Measurements from ENCODE around the gene CACNA2D2.

CACNA2D2 gene

DNA sequence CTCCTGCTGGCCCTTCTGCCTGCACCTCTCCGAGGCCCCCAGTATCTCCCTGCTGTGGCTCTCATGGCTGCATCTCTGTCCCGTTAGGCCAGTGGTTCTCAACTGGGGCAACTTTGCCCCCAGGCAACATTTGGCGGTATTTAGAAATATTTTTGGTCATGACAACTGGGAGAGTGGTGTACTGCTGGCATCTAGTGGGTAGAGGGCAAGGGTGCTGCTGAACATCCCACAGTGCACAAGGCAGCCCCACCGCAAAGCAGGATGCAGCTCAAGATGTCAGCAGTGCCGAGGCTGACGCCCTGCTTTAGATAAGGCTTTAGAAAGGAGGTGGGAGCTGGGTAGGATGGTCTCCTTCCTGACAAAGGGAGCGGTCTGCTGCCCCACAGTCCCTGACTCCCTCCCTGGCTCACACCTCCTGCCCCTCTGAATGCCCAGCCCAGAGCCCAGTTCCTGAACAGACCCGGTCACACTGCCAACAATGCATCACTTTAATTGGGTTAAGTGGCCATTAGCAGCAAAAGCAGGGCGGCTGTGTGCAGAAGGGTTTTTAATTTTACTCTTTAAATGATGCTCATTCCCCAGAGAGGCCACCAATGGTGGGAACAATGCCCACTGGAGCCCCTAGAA lies 75.3 kb downstream of the CACNA2D2 start:
- no peak for DNase-seq (ENCODE audit: low read depth, low spot score)

DNA sequence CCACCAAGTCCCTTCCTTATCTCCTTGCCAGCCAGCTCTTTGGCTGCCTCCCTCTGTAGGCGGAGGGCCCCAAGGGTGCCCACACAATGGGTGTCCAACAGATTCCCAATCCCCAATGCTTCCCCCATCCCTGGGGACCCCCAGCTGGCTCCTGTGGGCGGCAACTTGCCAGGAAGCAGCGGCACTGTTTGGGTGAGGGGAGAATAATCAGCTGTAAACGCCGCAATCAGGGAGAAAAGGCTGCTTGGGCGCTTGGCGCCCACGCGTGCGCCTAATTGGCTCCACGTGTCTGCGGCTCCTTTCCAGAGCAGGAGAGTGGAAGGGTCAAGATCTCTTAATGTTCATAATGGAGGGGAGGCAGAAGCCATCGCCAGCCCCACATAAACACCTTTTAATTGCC lies 76.2 kb downstream of the CACNA2D2 start:
- no peak for DNase-seq (ENCODE audit: low read depth, low spot score)

DNA sequence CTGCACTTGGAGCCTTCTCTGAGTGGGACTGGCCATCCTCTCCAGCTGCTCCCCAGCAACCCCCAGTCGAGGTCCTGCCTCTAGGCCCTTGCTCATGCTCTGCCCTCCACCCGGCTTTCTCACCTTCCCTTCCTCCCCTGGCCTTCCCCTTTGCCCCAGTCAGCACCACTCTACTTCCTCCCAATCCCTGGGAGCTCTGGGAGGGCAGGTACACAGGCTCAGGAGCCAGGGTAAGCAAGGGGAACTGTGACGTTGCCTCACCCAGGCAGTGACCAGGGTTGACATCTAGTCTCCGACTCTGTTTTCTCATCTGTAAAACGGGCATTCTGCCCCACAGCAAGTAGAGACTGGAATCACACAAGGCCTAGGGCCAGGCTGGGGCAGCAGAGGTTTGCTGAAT lies 77.5 kb downstream of the CACNA2D2 start:
- no peak for DNase-seq (ENCODE audit: low read depth, low spot score)

DNA sequence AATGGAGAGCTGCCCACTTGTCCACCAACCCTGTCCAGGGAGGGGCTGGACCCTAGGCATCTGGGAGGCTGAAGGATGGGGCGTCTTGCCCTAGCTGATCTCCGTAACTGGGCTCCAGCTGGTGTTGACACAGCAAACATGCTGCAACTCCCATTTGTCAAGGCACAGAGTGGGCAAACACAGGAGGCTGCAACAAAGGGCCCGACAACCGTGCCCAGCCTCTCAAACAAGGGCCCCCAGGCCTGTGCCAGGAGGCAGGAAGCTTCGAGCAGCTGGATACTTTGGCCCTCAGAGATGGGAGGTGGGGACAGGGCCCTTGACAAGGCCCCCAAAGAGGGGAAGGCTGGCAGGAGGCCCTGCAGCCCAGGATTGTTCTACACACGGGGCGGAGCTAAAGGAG lies 79.9 kb downstream of the CACNA2D2 start:
- no peak for DNase-seq (ENCODE audit: low read depth, low spot score)

DNA sequence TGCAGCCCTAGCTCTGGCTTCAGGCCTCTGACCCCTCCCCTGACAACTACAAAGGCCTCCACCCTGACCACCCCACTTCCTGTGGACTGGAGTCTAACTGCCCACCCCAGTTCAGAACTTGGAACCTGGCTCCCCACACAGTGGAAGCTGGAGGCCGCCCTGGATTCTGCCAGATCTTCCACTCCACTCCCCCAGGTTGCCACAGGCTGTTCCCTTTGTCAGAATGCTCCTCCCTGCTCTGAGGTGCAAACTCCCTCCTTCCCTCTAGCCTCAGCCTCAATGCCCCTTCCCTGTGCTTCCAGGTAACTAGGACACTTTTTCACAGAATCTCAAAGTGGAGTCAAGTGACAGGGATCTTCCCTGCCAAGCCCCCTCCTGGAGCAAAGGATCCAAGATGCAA lies 81.3 kb downstream of the CACNA2D2 start:
- DNase-seq (ENCODE audit: low read depth, low spot score): no peak

DNA sequence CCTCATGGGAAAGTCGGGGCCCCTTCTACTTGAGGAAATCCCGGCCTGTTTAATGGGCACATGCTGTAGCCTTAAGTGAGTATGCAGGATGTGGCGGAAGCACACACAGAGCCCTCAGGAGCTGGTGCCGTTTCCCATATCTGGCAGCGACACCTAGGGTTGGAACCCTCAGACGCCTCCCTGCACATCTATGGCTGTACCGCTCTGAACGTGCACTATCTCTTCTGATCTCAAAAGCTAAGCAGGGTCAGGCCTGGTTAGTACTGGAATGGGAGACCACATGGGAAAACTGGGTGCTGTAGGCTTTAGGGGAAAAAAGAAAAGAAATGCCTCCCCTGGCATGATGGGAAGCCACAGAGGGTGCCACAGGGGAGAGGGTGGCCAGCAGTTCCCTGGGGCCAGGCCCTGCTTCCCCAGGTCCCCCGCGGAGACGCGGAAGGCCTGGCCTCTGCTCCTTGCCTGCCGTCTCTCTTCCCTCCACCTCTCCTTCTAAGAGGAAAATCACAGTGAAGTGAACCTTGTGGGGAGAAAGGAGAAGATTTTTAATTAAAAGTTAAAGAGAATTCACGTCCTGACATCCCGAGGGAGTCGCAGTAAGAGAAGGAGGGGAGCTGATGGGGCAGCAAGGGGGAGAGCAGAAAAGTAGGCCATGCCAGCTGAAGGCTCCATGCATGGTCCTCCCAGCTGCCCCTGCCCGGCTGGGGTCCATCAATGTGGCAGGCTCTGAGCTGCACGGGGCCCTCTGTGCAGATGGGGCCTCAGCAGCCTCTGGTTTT lies 83.7 kb downstream of the CACNA2D2 start:
- DNase-seq (ENCODE audit: low read depth, low spot score): no peak

DNA sequence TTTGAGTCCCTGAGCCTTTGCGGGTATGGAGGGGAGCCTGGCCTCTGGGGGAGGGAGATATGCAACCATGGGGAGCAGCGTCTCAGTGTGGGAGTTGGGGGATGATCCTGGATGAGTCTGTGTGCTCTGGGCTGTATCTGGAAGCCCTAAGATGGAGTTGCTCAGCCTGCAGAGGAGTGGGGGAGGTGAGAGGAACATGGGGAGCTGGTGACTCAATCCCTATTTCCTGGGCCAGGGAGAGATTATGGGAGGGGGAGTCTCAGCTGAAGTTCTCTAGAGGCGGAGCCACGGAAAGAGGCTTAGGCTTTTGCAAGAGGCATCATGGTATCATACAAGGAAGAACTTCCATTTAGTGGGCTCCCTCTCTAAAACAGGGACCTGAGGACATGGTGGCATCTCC lies 84.6 kb downstream of the CACNA2D2 start:
- DNase-seq (ENCODE audit: low read depth, low spot score): no peak

DNA sequence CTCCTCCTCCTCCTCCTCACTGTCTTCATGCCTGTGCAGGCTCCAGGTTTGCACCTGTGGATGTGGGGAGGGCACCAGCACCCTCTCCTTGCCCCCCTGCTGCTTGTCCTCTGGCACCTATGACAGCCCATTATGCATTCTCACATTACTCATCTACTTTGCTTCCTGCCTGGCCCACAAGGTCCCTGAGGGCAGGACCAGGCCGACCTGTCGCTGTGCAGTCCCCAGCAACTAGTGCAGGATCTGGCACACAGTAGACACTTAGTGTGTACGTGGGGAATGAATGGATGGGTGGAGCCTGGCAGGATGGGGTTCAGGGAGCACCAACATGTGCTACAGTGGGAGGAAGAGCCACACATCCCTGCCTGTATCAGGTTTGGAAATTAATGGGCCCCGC lies 85.8 kb downstream of the CACNA2D2 start:
- no peak for DNase-seq (ENCODE audit: low read depth, low spot score)

DNA sequence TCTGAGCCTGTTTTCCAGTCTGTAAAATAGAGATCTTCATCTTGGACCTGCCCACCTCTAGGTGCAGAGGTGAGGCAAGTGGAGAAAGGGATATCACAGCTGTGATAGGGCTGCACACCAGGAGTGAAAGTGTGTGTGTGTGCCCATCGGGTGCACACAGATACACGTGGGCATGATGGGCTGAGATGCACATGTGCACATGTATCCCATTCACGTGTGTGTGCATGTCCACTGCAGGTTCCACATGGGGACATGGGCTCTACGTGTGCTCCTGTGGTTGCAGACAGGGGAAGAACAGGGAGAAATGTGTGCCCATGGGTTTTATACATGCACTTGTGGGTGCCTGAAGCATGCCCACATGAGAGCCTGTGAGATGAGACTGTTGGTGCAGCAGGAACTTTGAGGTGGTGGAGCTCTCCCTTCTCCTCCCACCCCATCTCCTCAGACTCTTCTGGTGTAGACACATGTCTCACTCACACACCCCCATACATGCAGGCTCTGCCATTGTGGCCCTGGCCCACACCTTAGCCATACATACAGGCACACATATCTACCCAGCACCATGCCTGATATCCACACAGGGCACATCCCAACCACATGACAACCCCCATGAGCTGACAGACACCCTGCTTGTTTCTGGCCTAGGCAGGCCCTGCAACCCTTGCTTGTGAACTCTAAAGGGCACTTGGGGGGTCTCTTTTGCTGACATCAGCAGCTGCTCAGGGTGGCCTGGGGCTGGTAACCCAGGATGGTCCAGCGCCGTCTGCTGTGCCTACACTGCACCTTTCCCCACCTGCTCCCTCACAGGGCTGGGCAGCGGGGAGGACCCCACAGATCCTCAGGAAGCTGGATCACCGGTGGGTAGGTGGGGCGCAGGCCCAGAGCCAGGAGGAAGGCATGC lies 86.4 kb downstream of the CACNA2D2 start:
- no peak for DNase-seq (ENCODE audit: low read depth, low spot score)

DNA sequence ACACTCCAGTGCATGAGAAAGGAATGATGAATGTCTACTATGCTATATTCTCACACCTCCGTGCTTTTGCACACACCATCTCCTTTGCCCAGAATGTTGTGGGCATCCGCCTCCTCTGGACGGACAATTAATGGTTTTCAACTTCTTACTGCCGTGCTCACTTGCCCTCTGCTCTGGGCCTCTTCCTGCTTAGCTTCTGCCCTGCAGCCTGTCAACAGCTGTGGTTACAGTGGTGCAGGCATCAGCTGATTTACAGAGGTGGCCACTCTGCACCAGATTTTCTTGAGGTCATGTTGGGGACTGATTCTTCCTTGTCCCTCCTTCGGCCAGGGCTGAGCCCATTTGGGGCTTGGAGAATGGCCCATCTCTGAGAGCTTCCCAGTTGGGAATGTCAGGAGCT lies 87.6 kb downstream of the CACNA2D2 start:
- DNase-seq (ENCODE audit: low read depth, low spot score): no peak

DNA sequence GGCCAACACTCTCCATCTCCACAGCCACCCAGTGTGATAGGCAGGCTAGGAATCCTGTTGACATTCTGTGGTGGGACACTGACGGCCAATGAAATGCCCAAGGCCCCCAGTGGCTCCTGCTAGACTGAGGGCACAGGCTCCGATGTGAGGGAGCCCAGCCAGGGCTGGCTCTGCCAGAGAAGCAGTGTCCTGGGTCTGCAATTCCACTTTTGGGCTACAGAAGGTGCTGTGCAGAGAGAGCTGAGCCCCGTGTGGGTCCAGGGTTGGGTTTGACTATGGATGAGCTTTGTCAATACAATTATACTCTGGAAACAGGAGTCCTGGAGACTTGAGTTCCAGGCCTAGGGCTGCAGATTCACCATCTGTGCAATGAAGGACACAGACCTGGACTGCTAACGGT lies 88.4 kb downstream of the CACNA2D2 start:
- no peak for DNase-seq (ENCODE audit: low read depth, low spot score)

DNA sequence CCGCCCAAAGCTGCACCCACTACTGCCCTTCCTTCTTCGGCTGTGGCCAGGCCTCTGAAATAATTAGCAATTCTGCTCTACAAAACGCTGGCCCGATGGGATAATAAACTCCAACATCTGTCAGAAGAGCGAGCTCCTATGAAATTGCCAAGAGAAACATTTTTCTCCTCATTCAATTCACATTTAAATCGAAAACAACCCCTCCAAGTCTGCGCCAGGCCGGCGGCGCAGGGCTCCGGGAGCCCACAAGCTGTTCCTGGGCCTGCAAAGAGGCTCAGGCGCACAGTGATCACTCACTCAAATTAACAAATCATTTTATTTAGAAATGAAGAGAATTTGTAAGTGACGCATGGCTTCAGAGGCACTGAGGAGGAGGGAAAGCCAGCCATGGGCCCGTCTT lies 88.8 kb downstream of the CACNA2D2 start:
- no peak for DNase-seq (ENCODE audit: low read depth, low spot score)

DNA sequence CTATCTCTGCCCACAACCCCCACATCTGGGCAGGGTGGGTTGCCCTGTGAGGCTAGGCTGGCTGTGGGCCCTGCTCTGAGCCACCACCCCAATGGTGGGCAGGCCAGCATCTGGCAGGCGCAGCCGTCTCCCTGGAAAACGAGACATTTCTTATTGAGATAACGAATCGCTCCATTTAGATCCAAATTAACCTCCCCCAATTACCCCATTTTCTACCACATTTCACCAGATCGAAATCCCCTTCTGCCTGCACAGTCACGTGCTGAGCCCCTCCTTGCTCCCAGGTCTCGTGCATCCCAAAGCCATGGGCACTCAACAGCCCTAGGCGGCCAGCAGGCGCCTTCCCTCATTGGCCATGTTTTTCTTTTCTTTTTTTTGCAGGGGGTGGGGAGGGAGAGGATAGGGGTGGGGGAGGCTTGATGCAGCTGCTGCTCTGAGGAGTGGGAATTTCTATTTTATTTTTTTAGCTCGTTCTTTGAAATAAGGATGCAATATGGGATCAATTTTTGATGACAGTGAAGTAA lies 91.1 kb downstream of the CACNA2D2 start:
- no peak for DNase-seq (ENCODE audit: low read depth, low spot score)

DNA sequence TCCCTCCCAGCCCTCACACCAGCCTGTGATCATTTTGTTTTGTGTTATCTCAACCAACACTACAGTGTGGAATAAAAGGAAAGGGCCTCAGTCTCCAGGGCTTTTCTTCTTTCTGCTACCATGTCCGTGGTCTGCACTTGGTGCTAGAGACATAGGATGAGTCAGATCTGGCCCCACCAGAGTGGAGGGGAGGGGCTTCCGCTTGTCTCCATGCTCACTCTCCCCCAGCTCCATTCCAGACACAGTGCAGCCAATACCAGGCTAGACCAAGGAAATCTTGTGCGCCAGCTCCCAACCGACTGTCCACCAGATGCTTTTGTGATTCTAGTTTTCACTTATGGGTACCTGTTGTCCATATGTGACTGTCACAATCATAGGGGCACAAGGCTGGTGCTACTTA lies 92.2 kb downstream of the CACNA2D2 start:
- DNase-seq (ENCODE audit: low read depth, low spot score): no peak

DNA sequence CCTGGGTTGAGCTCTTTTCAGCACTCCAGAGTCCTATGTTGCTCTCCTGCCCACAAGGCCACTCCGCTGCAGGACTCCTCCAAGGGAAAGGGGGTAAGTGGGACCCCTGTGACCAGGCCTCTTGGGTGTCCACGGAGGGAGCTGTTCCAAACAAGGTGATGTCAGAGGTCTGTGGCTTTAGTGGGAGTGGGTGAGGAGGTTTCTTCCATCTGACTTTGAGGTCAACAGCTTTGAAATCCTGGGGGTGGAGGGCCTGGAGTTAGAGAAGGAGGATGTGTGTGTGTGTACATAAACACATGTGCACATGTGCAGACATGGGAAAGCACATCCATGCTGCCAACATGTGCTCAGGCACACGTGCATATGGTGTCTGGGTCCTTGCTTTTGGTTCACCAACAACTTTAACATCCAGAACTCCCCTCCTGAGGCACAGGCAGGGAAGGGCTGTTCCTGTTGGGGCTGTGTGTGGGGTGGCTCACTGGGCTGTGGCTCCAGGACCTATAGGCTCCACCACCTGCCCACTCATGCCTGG lies 92.8 kb downstream of the CACNA2D2 start:
- DNase-seq (ENCODE audit: low read depth, low spot score): no peak

DNA sequence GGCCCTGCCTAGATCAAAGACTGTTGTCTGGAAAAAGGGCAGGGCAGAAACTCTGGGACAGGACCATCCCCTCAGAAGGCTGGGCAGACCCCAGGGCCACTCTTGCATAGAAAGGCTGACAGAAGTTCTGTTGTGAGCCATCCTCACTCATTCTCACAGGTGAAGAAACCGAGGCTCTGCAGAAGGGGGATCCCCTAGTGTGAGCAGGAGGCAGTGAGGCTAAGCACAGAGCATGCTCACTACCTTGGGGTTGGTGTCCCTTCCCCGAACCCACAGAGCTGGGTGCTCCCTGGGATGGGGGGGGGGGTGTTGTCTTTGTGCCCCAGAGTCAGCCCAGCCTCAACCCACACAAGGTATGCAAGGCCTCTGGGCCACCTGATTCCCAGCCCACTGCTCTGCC lies 93.2 kb downstream of the CACNA2D2 start:
- no peak for DNase-seq (ENCODE audit: low read depth, low spot score)

DNA sequence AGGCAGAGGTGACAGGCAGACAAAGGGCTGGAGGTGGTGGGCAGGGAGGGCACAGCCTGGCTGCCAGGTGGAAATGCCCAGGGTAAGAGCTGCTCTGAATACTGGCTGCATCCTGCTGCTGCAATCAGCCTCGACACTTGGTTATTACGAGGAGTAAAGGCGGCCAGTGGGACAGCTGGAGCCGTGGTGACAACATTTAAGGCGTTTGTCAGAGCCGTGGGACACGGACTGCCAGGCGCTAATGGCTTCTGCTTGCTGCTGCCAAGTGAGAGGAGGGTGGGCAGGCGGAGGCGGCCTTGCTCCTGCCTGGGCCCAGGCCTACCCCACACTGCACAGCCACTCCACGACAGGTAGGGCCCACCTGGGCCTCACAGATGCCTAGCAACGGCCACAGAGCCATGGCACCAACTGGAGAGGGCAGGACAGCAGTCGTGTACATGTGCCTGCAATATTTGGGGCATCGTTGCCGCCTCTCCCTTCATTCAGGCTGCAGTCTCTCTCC lies 94.9 kb downstream of the CACNA2D2 start:
- DNase-seq (ENCODE audit: low read depth, low spot score): no peak

DNA sequence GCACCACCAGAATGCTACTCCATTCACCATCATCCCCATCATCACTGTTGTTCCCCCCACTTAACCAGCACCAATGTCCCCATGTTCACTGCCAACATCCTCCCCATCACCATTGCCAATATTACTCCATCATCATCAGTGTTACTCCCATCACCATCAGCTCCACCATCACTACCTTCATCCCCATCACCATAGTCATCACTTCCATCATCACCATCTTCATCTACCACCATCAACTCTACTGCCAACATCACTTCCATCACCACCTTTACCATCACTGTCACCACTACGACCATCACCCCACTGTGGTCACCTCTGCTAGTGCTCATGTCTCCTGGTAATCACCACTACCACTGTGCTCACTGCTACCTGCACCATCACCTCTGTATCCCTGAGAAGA lies 96.9 kb downstream of the CACNA2D2 start:
- DNase-seq (ENCODE audit: low read depth, low spot score): no peak

DNA sequence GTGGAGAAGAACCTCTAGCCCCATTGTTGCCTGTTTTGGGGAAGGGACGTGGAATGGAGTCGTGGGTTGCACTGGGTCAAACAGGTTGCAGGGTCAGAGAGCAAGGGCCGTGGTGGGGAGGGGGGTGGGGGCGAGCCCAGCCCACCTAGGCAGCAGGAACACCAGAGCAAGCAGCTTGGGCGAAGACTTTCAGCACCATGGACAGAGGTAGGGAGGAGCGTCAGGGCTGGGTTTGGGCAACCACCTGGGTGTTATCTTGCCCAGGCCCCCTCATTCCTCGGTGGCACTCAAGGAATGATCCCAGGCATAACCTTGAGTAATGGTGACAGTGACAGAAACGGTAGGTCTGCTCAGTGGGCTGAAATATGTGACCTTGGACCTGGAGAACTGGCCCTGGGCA lies 98.2 kb downstream of the CACNA2D2 start:
- no peak for DNase-seq (ENCODE audit: low read depth, low spot score)

DNA sequence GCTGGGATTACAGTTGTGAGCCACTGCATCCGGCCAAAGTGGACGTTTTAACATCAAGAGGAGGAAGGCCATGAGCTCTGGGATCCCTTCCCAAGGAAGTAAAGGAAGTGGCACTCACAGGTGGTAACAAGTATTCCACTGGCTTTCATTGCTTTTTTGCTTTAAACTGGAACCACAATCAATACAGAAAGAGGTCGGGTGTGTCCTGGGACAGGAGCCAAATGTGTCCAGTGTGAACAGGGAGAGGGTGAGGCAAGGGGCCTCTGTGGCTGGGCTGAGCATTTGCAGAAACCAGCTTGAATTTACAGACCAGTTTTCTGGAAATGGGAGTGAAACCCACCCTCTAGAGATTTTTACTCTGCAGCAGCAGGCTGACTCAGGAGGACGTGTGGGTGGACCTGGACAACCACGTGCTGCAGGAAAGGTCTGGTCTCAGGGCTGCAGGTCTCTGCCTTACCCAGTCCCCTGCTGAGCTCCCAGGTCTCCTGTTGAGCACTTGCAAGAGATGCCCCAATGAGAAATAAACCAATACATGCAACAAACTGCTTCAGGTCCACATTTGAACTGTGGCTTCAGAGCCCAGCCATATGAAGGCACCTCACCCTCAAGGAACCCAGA lies 101.3 kb downstream of the CACNA2D2 start:
- no peak for DNase-seq (ENCODE audit: low read depth, low spot score)

DNA sequence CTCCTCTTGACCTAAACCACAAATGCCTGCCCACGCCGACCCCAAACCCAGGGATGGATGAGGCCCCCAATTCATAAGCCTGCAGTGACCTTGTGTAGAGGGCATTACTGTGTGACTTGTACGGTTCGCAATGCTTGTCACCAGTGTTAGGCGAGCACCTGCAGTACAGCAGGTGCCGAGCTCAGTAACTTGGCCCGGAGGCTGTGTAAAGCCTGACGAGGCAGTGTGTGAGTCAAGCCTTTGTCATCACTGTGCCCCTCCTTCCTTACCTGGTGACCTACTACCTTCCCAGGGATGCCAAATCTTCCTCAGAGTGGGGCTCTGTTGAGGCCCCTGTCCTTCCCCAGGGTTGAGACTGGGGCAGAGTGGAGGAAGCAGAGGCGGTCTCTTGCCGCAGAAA lies 106.9 kb downstream of the CACNA2D2 start:
- DNase-seq (ENCODE audit: low read depth, low spot score): no peak

Data from smooth muscle cell of the brain vasculature (primary cell).